ENCODE data around the gene TSHZ2. TPM values are rescaled to one million over a fixed set of nuclear protein-coding genes. Genes with fewer than 3 reads are reported as not detected.

Gene TSHZ2
- total RNA-seq, 1 donor from 2014 or later = 30.4 TPM

GRCh38 chr20:53216856-53217576, 244.9 kb downstream of the TSHZ2 start:
- Histone ChIP-seq H3K27ac (no peak overlapping the region), H3K9me3 (no peaks in the 10 kb centered on the region), H3K4me1 (peaks cover 8% of the 10 kb centered on the region), H3K4me3 (peak overlapping the region in 1 of 2 donors; percentile 24), H3K27me3 (no peaks in the 10 kb centered on the region), H3K36me3 (no peaks in the 10 kb centered on the region)
- TF ChIP-seq CTCF (IDR thresholded peaks at IDR 0.05) (peak; percentile 63 to 86 (median 75)), POLR2AphosphoS5 (IDR thresholded peaks at IDR 0.05; ENCODE audit: insufficient read depth in 1 of 2, low read depth in 1 of 2) (peak in 1 of 2 donors; percentile 17), POLR2A (IDR thresholded peaks at IDR 0.05) (no peak)
- no peak for DNase-seq (ENCODE audit: extremely low spot score in 2 of 2)
- intact Hi-C loops (cut with DNase I) = no loop called here

- no peak for DNase-seq (ENCODE audit: extremely low spot score in 2 of 2)
- no peaks in the 10 kb centered on the region for H3K27me3 ChIP-seq
- no peak for TF ChIP-seq POLR2AphosphoS5 (IDR thresholded peaks at IDR 0.05; ENCODE audit: insufficient read depth in 1 of 2, low read depth in 1 of 2)
- no peak for TF ChIP-seq POLR2A (IDR thresholded peaks at IDR 0.05)
- no peak for TF ChIP-seq CTCF (IDR thresholded peaks at IDR 0.05)
- no peak overlapping the region for H3K27ac ChIP-seq
- intact Hi-C loops (cut with DNase I) = no loop called here
- H3K4me1 ChIP-seq = peaks cover 8% of the 10 kb centered on the region
- H3K36me3 ChIP-seq = no peaks in the 10 kb centered on the region
- H3K4me3 ChIP-seq = no peak overlapping the region
- no peaks in the 10 kb centered on the region for H3K9me3 ChIP-seq
These were observed 248.5 kb downstream of the TSHZ2 start for GRCh38 chr20:53220482-53221307.

- Histone ChIP-seq H3K27ac (no peak overlapping the region), H3K9me3 (no peaks in the 10 kb centered on the region), H3K4me1 (peaks cover 4% of the 10 kb centered on the region), H3K4me3 (no peak overlapping the region), H3K27me3 (no peaks in the 10 kb centered on the region), H3K36me3 (no peaks in the 10 kb centered on the region)
- intact Hi-C loops (cut with DNase I) = no loop called here
- DNase-seq (ENCODE audit: extremely low spot score in 2 of 2) = no peak
- TF ChIP-seq POLR2A (IDR thresholded peaks at IDR 0.05) (no peak), CTCF (IDR thresholded peaks at IDR 0.05) (no peak), POLR2AphosphoS5 (IDR thresholded peaks at IDR 0.05; ENCODE audit: insufficient read depth in 1 of 2, low read depth in 1 of 2) (no peak)
These were observed 249.6 kb downstream of the TSHZ2 start for GRCh38 chr20:53221731-53222130.

GRCh38 chr20:53222416-53222815, 250.3 kb downstream of the TSHZ2 start:
- no peak for DNase-seq (ENCODE audit: extremely low spot score in 2 of 2)
- Histone ChIP-seq H3K27ac (no peak overlapping the region), H3K9me3 (no peaks in the 10 kb centered on the region), H3K4me1 (no peaks in the 10 kb centered on the region), H3K27me3 (no peaks in the 10 kb centered on the region), H3K36me3 (no peaks in the 10 kb centered on the region), H3K4me3 (no peak overlapping the region)
- intact Hi-C loops (cut with DNase I) = no loop called here
- TF ChIP-seq CTCF (IDR thresholded peaks at IDR 0.05) (no peak), POLR2AphosphoS5 (IDR thresholded peaks at IDR 0.05; ENCODE audit: insufficient read depth in 1 of 2, low read depth in 1 of 2) (no peak), POLR2A (IDR thresholded peaks at IDR 0.05) (no peak)

Measured in vagina (tissue), 2 donors.